ENCODE measurements around the gene FBLN1.
"Not testable (repeated sequence)": the region's sequence is repeated elsewhere in the genome, so short reads cannot be mapped to it uniquely, and the experiment has no call there.

Gene FBLN1

DNA sequence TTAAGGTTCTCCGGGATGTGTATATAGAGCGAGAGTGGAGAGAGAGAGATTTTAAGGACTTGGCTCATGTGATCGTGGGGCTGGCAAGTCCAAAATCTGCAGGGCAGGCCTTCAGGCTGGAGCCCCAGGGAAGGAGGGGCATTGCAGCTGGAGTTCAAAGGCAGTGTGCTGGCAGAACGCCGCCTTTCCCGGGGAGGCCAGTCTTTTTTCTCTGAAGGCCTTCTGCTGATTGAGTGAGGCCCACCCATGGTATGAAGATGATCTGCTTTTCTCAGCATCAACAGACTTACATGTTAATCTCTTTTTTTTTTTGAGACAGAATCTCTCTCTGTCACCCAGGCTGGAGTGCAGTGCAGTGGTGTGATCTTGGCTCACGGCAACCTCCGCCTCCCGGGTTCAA lies 25.4 kb downstream of the FBLN1 start:
- no peak for DNase-seq (ENCODE audit: low read depth in 2 of 2)

- no peak for DNase-seq (ENCODE audit: low read depth in 2 of 2)
Measured at GRCh38 chr22:45529105-45529504, 26.4 kb downstream of the FBLN1 start.

DNA sequence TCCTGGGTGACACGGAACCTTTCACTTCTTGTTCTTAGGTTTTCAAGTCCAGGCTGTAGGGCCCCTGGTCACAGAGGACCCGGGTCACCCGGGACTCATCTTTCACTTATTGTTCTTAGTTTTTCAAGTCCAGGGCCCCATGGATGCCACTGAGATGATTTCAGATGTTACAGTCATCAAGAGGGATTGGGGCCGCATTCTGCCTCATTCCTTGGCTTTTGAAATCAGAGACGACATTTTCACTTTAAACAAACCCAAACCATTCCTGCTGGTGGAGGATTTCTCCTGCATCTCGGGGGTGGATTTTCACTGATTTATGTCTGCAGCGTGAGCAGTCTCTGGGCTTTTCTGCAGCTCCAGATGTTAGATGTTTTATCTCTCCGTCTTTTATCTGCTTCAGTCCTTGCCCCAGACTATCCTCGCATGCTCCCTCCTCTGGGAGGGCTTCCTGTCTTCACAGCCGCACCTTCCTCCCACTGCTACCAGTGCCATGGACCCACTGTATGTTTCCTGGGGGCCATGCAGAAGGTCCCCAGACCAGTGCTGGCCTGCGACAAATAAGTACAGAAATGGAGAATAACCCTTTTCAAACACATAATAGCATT lies 27.4 kb downstream of the FBLN1 start:
- DNase-seq (ENCODE audit: low read depth in 2 of 2), result no peak

- no peak for DNase-seq (ENCODE audit: low read depth in 2 of 2)
Measured at GRCh38 chr22:45531441-45532234, 29.0 kb downstream of the FBLN1 start.

DNA sequence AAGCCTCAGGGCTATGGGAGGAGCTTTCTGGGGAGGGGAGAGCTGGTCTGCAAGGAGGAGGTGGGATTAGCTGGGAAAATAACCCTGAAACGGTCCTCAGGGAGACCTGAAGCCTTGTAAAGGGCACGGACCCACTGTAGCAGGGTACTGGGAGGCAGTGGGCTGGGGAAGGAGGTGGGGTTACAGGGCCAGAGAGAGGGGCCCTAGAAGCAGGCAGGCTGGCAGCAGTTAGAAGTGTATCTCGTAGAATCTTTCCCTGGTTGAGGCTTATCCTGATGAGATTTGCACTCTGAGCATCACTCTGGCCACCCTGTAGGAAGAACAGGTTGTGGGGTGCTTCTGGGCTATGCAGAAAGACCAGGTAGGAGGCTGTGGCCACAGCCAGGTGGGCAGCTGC lies 29.6 kb downstream of the FBLN1 start:
- no peak for DNase-seq (ENCODE audit: low read depth in 2 of 2)

DNA sequence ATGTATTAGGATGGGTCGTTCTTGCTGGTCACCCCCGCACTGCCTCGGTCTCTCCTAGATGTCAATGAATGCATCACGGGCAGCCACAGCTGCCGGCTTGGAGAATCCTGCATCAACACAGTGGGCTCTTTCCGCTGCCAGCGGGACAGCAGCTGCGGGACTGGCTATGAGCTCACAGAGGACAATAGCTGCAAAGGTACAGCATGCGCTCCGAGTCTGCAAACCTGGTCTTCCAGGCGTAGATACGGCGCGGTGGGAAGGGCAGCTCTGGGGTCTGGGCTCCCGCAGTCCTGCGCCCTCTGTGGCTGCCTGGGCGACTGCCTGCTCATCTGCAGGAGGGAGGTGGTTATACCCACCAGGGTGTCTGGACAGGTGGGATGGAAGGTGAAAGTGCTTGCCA lies 31.0 kb downstream of the FBLN1 start:
- DNase-seq (ENCODE audit: low read depth in 2 of 2), result no peak

DNA sequence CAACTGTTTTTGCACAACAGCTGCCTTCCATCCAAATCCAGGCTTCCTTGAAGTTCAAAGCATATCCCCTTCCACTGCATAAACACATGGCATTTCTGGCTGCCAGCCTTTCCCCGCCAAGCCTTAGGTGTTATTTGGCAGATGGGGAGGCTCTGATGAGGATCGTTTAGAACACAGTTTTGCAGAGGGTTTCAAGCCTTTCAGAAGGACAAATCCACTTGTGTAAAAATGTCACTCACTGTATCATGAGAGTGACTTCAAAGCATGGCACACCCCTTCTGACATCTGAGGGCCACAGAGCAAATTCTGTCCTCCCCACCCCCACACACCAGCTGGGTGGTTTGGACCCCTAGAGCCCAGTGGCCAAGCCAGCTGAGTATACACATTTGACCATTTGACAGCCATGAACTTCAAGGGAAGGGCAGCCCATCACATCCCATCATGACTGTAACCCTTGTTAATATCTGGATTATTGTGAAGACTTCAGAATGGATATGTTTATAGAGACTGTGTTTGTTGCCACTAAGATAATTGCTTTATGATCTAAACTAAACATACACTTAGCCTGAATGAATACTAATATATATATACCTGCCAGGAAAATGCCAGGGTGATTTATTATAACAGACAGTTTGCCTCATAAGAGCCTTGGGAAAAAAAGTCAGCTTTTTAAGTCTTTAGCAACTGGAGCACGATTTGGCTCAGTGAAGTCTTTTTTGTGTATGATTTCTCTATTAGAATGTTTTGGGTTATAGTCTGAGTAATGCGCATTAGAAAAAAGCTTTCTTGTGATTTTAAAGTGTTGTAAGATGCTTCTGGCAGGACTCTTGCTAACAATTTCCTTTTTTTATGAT lies 31.9 kb downstream of the FBLN1 start:
- no peak for DNase-seq (ENCODE audit: low read depth in 2 of 2)

- DNase-seq (ENCODE audit: low read depth in 2 of 2), result no peak
Measured at GRCh38 chr22:45535290-45535689, 32.6 kb downstream of the FBLN1 start.

DNA sequence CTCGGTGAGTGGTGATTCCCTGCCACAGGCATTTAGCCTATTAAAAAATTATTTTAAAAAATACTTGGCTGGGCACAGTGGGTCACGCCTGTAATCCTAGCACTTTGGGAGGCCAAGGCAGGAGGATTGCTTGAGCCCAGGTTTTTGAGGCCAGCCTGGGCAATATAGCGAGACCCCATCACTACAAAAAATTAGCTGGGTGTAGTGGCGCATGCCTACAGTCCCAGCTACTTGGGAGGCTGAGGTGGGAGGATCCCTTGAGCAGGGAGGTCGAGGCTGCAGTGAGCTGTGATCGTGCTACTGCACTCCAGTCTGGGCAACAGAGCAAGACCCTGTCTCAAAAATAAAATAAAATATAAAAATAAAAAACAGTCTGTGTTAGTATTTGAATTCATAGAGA lies 33.2 kb downstream of the FBLN1 start:
- DNase-seq (ENCODE audit: low read depth in 2 of 2), result not testable (repeated sequence)

DNA sequence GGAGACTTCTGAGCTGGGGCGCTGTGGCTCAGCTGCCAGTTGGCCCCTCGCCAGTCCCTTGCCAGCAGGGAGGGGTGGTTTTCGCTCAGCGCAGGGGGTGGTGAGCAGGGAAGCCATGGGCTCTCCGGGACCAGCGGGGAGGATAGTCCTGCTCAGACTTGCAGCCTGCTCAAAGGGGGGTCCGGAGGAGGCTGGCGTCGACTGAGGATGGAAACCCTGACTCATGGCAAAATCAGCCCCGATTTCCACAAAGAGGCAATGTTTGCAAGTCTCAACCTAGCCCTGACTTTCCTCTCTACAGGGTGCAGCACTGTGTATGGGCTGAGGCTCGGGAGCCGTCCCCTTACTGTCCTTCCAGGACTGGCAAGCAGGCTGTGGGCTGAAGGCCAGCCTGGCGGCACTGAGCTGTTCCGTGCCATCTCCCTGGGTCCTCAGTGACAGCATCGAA lies 35.1 kb downstream of the FBLN1 start:
- DNase-seq (ENCODE audit: low read depth in 2 of 2), result no peak

GRCh38 chr22:45538281-45538680 lies 35.6 kb downstream of the FBLN1 start:
- no peak for DNase-seq (ENCODE audit: low read depth in 2 of 2)

DNA sequence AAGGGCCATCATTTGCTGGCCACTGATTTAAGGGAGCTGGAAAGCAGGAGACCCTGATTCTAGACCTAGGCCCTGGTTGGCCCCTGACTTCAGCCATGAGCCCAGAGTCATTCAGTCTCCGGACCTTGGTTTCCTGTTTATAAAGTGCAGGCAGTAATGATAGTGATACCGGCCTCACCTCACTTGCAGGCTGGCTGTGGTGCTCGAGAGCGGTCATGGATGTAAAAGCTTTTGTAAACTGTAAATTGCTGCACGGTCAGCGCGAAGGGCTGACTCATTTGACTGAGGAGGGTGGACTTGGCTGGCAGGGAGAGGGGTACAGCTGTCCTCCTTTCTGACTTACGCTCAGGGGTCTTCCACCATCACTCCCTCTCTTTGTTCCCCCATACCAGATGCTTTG lies 37.4 kb downstream of the FBLN1 start:
- no peak for DNase-seq (ENCODE audit: low read depth in 2 of 2)

- DNase-seq (ENCODE audit: low read depth in 2 of 2), result no peak
Measured at GRCh38 chr22:45541382-45541979, 38.8 kb downstream of the FBLN1 start.

DNA sequence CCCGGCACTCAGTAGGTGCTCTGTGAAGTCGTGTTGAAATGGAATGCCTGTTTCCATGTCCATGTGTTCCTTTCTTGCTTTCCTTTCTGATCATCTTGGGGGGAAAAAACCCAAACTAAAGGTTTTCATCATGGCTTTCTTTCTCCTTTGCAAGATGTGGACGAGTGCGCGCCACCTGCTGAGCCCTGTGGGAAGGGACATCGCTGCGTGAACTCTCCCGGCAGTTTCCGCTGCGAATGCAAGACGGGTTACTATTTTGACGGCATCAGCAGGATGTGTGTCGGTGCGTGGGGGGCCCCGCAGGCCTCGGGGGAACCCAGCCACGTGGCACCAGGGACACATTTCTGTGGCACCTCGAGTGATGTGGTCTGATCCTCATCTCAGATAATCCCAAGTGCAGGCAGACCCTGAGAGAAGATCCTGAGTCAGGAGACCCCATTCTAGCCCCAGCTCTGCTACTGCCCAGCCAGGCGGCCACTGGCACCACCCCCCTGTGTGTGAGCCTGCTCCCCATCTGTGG lies 39.4 kb downstream of the FBLN1 start:
- DNase-seq (ENCODE audit: low read depth in 2 of 2), result no peak

DNA sequence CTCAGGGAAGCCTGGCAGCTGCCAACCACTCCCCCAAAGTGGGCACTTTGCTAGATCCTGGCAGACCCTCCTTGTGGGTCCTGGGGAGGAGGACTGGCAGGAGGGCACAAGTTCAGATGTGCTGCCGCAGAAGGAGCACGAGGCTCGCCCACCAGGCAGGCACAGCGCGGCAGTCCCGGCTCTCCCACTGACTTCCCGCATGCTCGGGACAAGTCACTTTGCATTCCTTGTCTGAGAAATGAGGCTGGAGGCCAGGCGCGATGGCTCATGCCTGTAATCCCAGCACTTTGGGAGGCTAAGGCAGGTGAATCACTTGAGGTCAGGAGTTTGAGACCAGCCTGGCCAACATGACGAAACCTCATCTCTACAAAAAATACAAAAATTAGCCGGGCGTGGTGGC lies 40.1 kb downstream of the FBLN1 start:
- DNase-seq (ENCODE audit: low read depth in 2 of 2), result not testable (repeated sequence)

GRCh38 chr22:45543243-45543642 lies 40.6 kb downstream of the FBLN1 start:
- DNase-seq (ENCODE audit: low read depth in 2 of 2), result no peak

DNA sequence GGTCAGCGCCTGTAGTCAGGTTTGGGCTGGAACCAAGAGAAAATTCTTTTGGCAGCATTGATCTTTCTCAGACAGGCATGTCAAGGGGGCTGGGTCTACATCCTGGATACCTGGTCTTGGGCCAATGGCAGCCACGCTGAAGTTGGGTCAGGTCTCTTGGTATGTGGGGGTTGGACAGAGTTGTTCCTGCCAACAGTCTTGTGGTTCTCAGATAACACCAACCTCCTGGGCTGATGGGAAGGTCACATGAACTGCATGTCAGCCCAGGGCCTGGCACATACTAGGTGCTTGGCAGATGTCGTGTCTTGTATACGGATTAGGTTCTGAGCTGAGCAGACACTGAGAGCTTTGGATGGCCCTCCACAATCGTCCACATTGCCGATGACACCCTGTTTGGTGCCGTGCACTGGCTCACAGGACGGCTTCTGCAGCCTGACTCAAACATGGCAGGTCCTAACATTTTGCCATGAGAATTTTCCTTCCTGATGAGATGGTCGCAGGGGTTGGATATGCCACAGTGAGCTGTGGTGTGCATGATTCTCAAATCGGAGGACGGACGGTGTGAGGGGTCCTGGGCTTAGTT lies 42.0 kb downstream of the FBLN1 start:
- no peak for DNase-seq (ENCODE audit: low read depth in 2 of 2)

GRCh38 chr22:45546333-45547015 lies 43.8 kb downstream of the FBLN1 start:
- no peak for DNase-seq (ENCODE audit: low read depth in 2 of 2)

DNA sequence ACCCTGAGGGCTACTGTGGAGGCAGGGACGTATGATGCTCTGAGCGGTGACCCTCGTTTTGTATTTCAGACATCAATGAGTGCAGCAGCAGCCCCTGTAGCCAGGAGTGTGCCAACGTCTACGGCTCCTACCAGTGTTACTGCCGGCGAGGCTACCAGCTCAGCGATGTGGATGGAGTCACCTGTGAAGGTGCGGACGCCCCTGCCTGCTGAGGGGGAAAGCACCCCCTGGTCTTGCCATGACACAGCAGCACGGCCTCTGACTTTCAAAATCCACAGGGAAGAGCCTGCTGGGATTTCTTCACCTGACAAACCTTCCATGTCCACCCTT lies 44.3 kb downstream of the FBLN1 start:
- no peak for DNase-seq (ENCODE audit: low read depth in 2 of 2)

DNA sequence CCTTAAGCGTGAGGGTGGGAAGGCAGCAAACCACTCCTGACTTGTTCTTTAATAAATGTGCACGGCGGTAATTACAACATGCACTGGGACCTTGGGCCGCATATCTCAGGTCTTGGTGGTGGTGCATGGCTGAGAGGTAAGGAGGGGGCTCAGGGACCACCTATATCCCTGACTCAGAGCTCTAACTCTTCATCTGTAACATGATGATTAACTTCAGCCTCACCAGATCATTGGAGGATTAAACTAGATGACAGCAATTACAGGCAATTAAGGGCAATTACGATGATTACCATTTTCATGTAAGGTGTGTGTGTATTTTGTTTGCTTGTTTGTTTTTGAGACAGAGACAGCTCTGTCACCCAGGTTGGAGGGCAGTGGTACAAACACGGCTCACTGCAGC lies 45.0 kb downstream of the FBLN1 start:
- no peak for DNase-seq (ENCODE audit: low read depth in 2 of 2)

DNA sequence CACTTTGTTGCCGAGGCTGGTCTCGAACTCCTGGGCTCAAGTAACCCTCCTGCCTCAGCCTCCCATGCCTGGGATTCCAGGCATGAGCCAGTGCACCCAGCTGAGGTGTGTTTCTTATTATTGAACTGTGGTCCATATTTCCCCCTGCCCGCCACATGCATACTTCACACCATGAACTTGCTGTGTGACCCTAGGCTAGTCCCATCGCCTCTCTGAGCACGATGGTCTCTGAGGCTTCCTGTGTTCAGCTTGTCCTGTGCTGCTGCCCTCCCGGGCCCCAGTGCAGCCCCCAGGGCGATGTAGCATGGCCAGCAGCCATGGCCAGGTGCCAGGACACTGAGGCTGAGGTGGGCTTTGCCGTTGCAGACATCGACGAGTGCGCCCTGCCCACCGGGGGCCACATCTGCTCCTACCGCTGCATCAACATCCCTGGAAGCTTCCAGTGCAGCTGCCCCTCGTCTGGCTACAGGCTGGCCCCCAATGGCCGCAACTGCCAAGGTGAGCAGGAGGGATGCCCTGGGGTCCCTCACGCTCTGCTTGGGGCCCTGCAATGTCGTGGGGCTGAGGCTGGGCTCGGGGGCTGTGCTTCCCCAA lies 45.7 kb downstream of the FBLN1 start:
- DNase-seq (ENCODE audit: low read depth in 2 of 2), result no peak
